GM19043 (cell line): ENCODE results near the gene EPAS1.

Source experiments
- ATAC-seq: cut with Tn5 transposase; IDR thresholded peaks from one replicate; pipeline ENCODE4 v1.9.1; 2021; ENCODE audit warnings: low read depth; ENCODE audit not compliant: unreplicated experiment

The EPAS1 gene

GRCh38 chr2:46299365-46300263, 2.4 kb downstream of the EPAS1 start:
- no peak for ATAC-seq

GRCh38 chr2:46300406-46300832, 3.2 kb downstream of the EPAS1 start:
- ATAC-seq, result no peak

DNA sequence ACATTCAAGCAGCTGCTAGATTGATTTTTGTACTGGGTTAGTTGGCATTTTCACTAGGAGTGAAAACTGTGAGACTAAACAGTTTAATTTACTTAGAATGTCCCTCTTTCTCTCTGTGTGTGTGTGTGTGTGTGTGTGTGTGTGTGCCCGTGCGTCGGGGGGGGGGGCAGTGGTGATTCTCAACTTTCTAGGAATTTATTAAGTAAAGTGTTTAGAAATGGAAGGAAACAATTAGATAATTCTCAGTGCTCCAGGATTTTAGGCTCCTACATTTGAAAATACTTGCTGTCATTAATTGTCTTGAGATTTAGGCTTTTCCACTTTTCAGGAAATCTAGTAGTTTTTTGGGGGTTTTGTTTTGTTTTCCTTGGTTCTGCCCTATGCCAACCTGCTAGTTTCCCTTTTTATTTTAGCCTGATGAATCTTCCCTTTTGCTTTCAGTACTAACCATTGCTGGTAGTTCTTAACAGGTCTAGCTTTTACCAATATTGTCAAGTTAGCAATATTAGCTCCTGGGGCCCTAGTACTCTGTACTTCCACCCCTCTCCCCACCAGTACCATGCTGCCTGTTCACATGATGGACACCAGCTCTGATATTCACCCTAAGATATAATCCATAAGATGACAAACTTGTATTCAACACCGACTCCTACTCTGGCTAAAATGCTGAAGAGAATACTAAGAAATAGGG, 4.9 kb downstream of the EPAS1 start:
- no peak for ATAC-seq

- ATAC-seq, result no peak
Measured at GRCh38 chr2:46303233-46303632, 6.0 kb downstream of the EPAS1 start.

DNA sequence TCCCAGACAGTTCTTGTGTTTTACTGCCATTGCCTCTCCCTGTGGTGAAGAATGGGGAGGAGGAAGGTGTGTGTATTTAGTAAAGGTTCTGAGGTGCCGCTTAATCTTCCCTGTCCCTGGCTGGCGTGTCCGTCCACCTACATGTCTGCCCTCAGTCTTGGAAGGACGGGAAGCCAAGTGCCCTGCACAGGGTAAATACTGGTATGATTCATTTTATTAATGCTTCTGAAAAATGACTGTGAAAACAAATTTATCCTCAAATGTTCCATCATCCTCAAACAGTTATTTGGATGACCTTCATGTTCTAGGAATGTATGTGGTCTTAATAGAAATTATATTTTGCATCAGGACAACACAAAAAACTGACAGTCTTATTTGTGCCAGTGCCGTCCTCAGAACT, 6.6 kb downstream of the EPAS1 start:
- no peak for ATAC-seq

DNA sequence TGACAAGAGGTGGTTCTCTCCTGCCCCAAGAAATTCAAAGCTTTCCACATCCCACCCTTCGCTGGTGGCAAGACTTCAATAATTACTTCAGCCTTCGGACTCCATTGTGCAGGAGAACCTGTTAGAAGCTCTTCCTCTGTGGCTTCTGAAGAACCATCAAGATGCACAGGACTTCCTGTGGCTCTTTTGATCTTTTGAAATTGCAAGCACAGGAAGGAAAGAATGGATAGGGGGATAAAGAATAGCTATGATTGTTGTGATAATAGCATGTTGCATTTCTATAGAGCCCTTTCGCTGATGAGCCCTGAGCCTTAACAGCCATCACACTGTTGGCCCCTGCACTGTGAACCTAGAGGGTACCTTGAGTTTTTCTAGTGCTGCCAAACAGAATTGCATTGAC, 7.4 kb downstream of the EPAS1 start:
- no peak for ATAC-seq

GRCh38 chr2:46305187-46305586, 8.0 kb downstream of the EPAS1 start:
- ATAC-seq, result no peak

DNA sequence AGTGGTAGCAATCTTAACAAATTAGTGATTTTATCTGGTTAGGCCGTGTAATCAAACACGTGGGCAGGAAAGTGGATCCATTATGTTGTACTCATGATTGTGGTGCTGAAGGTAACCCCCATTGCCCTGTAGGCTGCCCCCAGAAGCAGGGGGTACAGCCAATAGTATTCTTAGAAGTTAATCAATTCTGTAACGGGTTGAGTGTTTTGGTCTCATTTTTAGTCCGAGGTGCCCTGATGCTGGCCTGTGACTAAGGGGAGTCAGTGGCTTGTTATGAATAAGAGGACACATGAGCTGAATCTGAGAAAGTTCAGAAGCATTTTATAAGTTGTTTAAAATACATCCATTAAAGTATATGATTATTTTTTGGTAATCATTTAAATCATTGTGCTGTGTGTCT, 8.6 kb downstream of the EPAS1 start:
- ATAC-seq, result no peak

GRCh38 chr2:46306330-46306751, 9.1 kb downstream of the EPAS1 start:
- ATAC-seq, result no peak

- ATAC-seq, result no peak
Measured at GRCh38 chr2:46306988-46307655, 9.9 kb downstream of the EPAS1 start.

- no peak for ATAC-seq
Measured at GRCh38 chr2:46308081-46308480, 10.9 kb downstream of the EPAS1 start.

- ATAC-seq, result no peak
Measured at GRCh38 chr2:46308629-46309028, 11.4 kb downstream of the EPAS1 start.

GRCh38 chr2:46309052-46309953, 12.1 kb downstream of the EPAS1 start:
- ATAC-seq, result no peak

GRCh38 chr2:46310446-46310845, 13.2 kb downstream of the EPAS1 start:
- no peak for ATAC-seq

- no peak for ATAC-seq
Measured at GRCh38 chr2:46311651-46312223, 14.5 kb downstream of the EPAS1 start.

GRCh38 chr2:46313063-46313462, 15.9 kb downstream of the EPAS1 start:
- no peak for ATAC-seq

- no peak for ATAC-seq
Measured at GRCh38 chr2:46314065-46314835, 17.0 kb downstream of the EPAS1 start.

GRCh38 chr2:46315103-46315890, 18.1 kb downstream of the EPAS1 start:
- ATAC-seq, result no peak
